Neural progenitor cell (in vitro differentiated cells): ENCODE data around the gene BBS1. TPM values are rescaled to one million over a fixed set of nuclear protein-coding genes. Genes with fewer than 3 reads are reported as not detected.

Experiments used
- DNase-seq: peaks from one replicate; pipeline ENCODE4 v3.0.0-alpha.2; 2016; ENCODE audit warnings: low spot score
- H2AFZ ChIP-seq: fragments of 200-600 bp; sonication (generic); replicated peaks from 2 replicates; pipeline ENCODE4 v1.6.1; 2016; ENCODE audit warnings: antibody characterized with exemption
- H3F3A ChIP-seq: fragments of 200-600 bp; sonication (generic); 2 replicates; pipeline ENCODE4 v1.6.1; 2016; ENCODE audit warnings: antibody characterized with exemption, low read depth
- H3K27ac ChIP-seq: fragments of 200-600 bp; sonication (generic); 2 replicates; pipeline ENCODE4 v1.5.1; 2016; ENCODE audit warnings: mild to moderate bottlenecking
- H3K27me3 ChIP-seq: fragments of 200-600 bp; sonication (generic); 2 replicates; pipeline ENCODE4 v1.6.1; 2016; ENCODE audit warnings: mild to moderate bottlenecking, moderate library complexity
- H3K36me3 ChIP-seq: fragments of 200-600 bp; sonication (generic); 2 replicates; pipeline ENCODE4 v1.5.1; 2016
- H3K4me1 ChIP-seq: fragments of 200-600 bp; sonication (generic); 2 replicates; pipeline ENCODE4 v1.6.1; 2016; ENCODE audit warnings: mixed run types
- H3K4me2 ChIP-seq: fragments of 200-600 bp; sonication (generic); 2 replicates; pipeline ENCODE4 v1.6.1; 2016
- H3K4me3 ChIP-seq: fragments of 200-600 bp; sonication (generic); 2 replicates; pipeline ENCODE4 v1.5.1; 2016
- H3K79me2 ChIP-seq: fragments of 200-600 bp; sonication (generic); 2 replicates; pipeline ENCODE4 v1.6.1; 2016; ENCODE audit warnings: low read depth
- H3K9ac ChIP-seq: fragments of 200-600 bp; sonication (generic); 2 replicates; pipeline ENCODE4 v1.6.1; 2016
- H3K9me3 ChIP-seq: fragments of 200-600 bp; sonication (generic); 2 replicates; pipeline ENCODE4 v1.5.1; 2016; ENCODE audit warnings: low read depth
- H4K20me1 ChIP-seq: fragments of 200-600 bp; sonication (generic); 2 replicates; pipeline ENCODE4 v1.6.1; 2016; ENCODE audit warnings: low read depth
- H3K27ac Mint-ChIP-seq: 3 replicates; pipeline ENCODE4 v1.8.0; 2021; ENCODE audit warnings: mixed read lengths
- H3K27me3 Mint-ChIP-seq: 2 replicates; pipeline ENCODE4 v1.8.0; 2022; ENCODE audit warnings: low read depth, mild to moderate bottlenecking, inconsistent platforms, moderate library complexity, mixed read lengths; ENCODE audit not compliant: insufficient read depth
- H3K36me3 Mint-ChIP-seq: 3 replicates; pipeline ENCODE4 v1.8.0; 2021; ENCODE audit warnings: mixed read lengths
- H3K4me1 Mint-ChIP-seq: 3 replicates; pipeline ENCODE4 v1.8.0; 2021; ENCODE audit warnings: mixed read lengths
- H3K4me3 Mint-ChIP-seq: 3 replicates; pipeline ENCODE4 v1.8.0; 2021; ENCODE audit warnings: mild to moderate bottlenecking, moderate library complexity, mixed read lengths
- H3K9me3 Mint-ChIP-seq: 3 replicates; pipeline ENCODE4 v1.8.0; 2020; ENCODE audit warnings: mixed read lengths
- EZH2 ChIP-seq: fragments of 200-600 bp; sonication (generic); IDR thresholded peaks from 2 replicates; pipeline ENCODE4 v1.6.1; 2017; ENCODE audit warnings: antibody characterized with exemption, mild to moderate bottlenecking, moderate library complexity
- EZH2phosphoT487 ChIP-seq: fragments of 200-600 bp; sonication (generic); IDR thresholded peaks from 2 replicates; pipeline ENCODE4 v1.6.1; 2017; ENCODE audit warnings: antibody characterized with exemption
- total RNA-seq: library from RNA; depleted of rRNA; stranded (reverse); fragments of >200 nt; gene quantifications from 2 replicates; pipeline ENCODE4 v1.2.3, GENCODE V29; 2015; ENCODE audit warnings: low replicate concordance
- TF ChIP-seq, protein P1 (sequence below): fragments of 200-600 bp; sonication (generic); IDR thresholded peaks from 2 replicates; pipeline ENCODE4 v1.5.1; 2017; ENCODE audit warnings: antibody characterized with exemption, mild to moderate bottlenecking

The BBS1 gene
- total RNA-seq, 1 donor from 2014 or later = 42.0 TPM

DNA sequence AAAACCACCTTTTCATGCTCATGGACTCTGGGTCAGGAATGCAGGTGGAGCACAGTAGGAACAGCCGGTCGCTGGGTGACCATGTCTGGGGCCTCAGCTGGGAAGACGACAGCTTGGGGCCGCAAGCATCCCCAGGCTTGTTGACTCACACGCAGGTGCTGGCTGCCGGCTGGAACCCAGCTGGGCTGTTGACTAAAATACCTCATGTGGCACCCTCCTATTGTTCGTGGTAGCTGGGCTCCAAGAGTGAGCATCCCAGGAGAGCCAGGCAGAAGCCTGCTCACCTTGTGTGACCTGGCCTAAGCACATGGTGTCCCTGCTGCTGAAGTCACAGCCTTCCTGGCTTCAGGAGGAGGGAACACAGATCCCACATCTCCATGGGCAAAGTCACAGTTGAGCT is 20.8 kb upstream of the BBS1 start:
- Histone ChIP-seq H2AFZ (no peak overlapping the region), H4K20me1 (no peaks in the 10 kb centered on the region), H3K9me3 (no peaks in the 10 kb centered on the region), H3K4me3 (no peak overlapping the region), H3K27me3 (no peaks in the 10 kb centered on the region), H3F3A (no peaks in the 10 kb centered on the region), H3K27ac (no peak overlapping the region), H3K79me2 (no peaks in the 10 kb centered on the region), H3K9ac (no peak overlapping the region), H3K4me1 (no peaks in the 10 kb centered on the region), H3K36me3 (no peaks in the 10 kb centered on the region), H3K4me2 (no peak overlapping the region)
- no peak for TF ChIP-seq EZH2
- TF ChIP-seq EZH2phosphoT487 = no peak
- Mint-ChIP-seq H3K36me3 (peaks cover 3% of the 10 kb centered on the region), H3K27ac (no peak overlapping the region), H3K4me1 (peaks cover 4% of the 10 kb centered on the region), H3K9me3 (no peaks in the 10 kb centered on the region), H3K4me3 (no peak overlapping the region), H3K27me3 (no peaks in the 10 kb centered on the region)
- DNase-seq = no peak

DNA sequence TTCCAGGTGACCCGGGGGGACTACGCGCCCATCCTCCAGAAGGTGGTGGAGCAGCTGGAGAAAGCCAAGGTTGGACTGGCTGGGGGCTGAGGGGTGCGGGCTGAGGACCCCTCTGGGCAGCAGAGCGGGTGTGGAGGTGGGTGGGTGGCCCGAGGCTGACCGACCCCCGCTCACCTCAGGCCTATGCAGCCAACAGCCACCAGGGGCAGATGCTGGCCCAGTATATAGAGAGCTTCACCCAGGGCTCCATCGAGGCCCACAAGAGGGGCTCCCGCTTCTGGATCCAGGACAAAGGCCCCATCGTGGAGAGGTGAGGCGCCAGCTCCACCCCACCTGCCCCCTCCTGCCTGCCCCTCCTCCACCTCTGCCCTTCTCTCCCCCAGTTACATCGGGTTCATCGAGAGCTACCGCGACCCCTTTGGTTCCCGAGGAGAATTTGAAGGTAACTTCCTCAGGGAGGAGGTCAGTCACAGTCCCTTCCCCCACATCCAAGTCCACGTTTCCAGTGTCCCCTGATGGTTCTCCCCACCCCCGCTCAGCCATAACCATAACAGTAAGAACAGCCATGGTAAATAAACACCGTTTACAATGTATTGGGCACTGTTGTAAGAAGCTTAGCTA is 19.0 kb upstream of the BBS1 start:
- Mint-ChIP-seq H3K4me3 (no peak overlapping the region), H3K27ac (no peak overlapping the region), H3K4me1 (peaks cover 4% of the 10 kb centered on the region), H3K9me3 (no peaks in the 10 kb centered on the region), H3K36me3 (peaks cover 3% of the 10 kb centered on the region), H3K27me3 (no peaks in the 10 kb centered on the region)
- no peaks in the 10 kb centered on the region for H3K79me2 ChIP-seq
- no peaks in the 10 kb centered on the region for H3K27me3 ChIP-seq
- peak; percentile 59 for DNase-seq
- H3K4me3 ChIP-seq = no peak overlapping the region
- H3K27ac ChIP-seq = no peak overlapping the region
- no peaks in the 10 kb centered on the region for H3K36me3 ChIP-seq
- H2AFZ ChIP-seq = no peak overlapping the region
- H3K4me1 ChIP-seq = no peaks in the 10 kb centered on the region
- no peaks in the 10 kb centered on the region for H4K20me1 ChIP-seq
- TF ChIP-seq, protein P1, sequence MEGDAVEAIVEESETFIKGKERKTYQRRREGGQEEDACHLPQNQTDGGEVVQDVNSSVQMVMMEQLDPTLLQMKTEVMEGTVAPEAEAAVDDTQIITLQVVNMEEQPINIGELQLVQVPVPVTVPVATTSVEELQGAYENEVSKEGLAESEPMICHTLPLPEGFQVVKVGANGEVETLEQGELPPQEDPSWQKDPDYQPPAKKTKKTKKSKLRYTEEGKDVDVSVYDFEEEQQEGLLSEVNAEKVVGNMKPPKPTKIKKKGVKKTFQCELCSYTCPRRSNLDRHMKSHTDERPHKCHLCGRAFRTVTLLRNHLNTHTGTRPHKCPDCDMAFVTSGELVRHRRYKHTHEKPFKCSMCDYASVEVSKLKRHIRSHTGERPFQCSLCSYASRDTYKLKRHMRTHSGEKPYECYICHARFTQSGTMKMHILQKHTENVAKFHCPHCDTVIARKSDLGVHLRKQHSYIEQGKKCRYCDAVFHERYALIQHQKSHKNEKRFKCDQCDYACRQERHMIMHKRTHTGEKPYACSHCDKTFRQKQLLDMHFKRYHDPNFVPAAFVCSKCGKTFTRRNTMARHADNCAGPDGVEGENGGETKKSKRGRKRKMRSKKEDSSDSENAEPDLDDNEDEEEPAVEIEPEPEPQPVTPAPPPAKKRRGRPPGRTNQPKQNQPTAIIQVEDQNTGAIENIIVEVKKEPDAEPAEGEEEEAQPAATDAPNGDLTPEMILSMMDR = peak; percentile 59
- TF ChIP-seq EZH2 = no peak
- no peak overlapping the region for H3K4me2 ChIP-seq
- no peaks in the 10 kb centered on the region for H3F3A ChIP-seq
- H3K9me3 ChIP-seq = no peaks in the 10 kb centered on the region
- H3K9ac ChIP-seq = no peak overlapping the region

DNA sequence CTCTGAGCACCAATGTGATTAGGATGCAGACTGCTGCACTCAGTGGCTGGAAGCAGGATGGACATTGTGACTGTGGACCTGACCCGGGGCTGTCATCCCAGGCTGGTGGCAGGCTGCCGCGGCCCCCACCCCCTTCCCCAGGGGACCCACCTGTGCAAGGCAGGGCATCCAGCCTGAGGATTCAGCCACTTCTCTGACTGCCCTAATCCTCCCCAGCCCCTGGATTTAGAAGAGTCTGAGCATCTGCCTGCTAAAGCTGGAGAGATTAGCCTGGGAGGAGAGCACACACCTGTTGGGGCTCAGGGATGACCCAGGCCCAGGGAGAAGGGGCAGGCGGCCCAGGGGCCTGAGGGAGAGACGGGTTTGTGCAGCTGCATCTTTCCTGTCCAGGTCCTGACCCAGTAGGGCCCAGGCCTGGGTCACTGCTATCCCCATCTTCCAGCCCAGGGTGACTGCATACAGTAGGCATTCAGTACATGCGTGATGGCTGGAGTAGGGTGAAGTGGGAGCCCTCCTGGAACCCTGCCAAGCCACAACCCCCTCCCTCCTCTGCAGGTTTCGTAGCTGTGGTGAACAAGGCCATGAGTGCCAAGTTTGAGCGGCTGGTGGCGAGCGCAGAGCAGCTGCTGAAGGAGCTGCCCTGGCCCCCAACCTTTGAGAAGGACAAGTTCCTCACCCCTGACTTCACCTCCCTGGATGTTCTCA is 18.1 kb upstream of the BBS1 start:
- Histone ChIP-seq H3K79me2 (no peaks in the 10 kb centered on the region), H3F3A (no peaks in the 10 kb centered on the region), H3K27me3 (no peaks in the 10 kb centered on the region), H2AFZ (no peak overlapping the region), H3K36me3 (no peaks in the 10 kb centered on the region), H4K20me1 (no peaks in the 10 kb centered on the region), H3K4me3 (no peak overlapping the region), H3K9ac (no peak overlapping the region), H3K27ac (no peak overlapping the region), H3K9me3 (no peaks in the 10 kb centered on the region), H3K4me2 (no peak overlapping the region), H3K4me1 (no peaks in the 10 kb centered on the region)
- H3K4me1 Mint-ChIP-seq = peaks cover 4% of the 10 kb centered on the region
- H3K27me3 Mint-ChIP-seq = no peaks in the 10 kb centered on the region
- TF ChIP-seq, protein P1 = no peak
- no peak for TF ChIP-seq EZH2phosphoT487
- no peak for TF ChIP-seq EZH2
- H3K9me3 Mint-ChIP-seq = no peaks in the 10 kb centered on the region
- peak overlapping the region; percentile 28 for H3K27ac Mint-ChIP-seq
- H3K4me3 Mint-ChIP-seq = no peak overlapping the region
- no peak for DNase-seq
- H3K36me3 Mint-ChIP-seq = peaks cover 3% of the 10 kb centered on the region

DNA sequence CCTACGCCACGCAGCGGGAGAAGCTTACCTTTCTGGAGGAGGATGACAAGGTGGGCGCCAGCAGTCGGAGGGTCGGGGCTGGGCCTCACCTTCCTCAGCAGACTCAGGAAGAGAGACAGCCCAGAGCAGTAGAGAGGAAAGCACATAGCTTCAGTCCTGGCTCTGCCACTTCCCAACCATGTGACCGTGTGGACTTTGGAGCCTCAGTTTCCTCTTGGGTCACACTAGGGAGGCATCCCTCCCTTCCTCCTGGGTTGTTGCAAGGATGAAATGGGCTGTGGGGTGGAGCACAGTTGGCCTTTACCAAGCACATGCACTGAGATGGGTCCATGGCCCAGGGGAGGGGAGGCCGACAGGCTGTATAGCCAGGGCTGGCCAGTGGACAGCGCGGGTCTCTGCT is 17.3 kb upstream of the BBS1 start:
- no peak for DNase-seq
- H3K4me3 Mint-ChIP-seq = no peak overlapping the region
- no peaks in the 10 kb centered on the region for H3F3A ChIP-seq
- H3K4me3 ChIP-seq = no peak overlapping the region
- no peak overlapping the region for H3K27ac ChIP-seq
- peak overlapping the region; percentile 28 for H3K27ac Mint-ChIP-seq
- H3K36me3 Mint-ChIP-seq = peaks cover 3% of the 10 kb centered on the region
- H3K4me1 ChIP-seq = no peaks in the 10 kb centered on the region
- peaks cover 4% of the 10 kb centered on the region for H3K4me1 Mint-ChIP-seq
- no peaks in the 10 kb centered on the region for H3K36me3 ChIP-seq
- no peak overlapping the region for H2AFZ ChIP-seq
- H4K20me1 ChIP-seq = no peaks in the 10 kb centered on the region
- TF ChIP-seq, protein P1 = no peak
- TF ChIP-seq EZH2phosphoT487 (no peak), EZH2 (no peak)
- no peaks in the 10 kb centered on the region for H3K79me2 ChIP-seq
- no peaks in the 10 kb centered on the region for H3K9me3 Mint-ChIP-seq
- H3K9me3 ChIP-seq = no peaks in the 10 kb centered on the region
- H3K4me2 ChIP-seq = no peak overlapping the region
- no peak overlapping the region for H3K9ac ChIP-seq
- no peaks in the 10 kb centered on the region for H3K27me3 ChIP-seq
- H3K27me3 Mint-ChIP-seq = no peaks in the 10 kb centered on the region
